PC-9 (cell line): ENCODE results near the gene WNT9B. TPM values are rescaled to one million over a fixed set of nuclear protein-coding genes. Genes with fewer than 3 reads are reported as not detected.

Source experiments
- BruUV-seq: library from RNA; stranded (reverse); fragments of 400-500 nt; replicated peaks from 2 replicates; lab custom pipeline; 2021; lab: Mats Ljungman, UMichigan
- CTCF ChIA-PET: fragments of 300-600 bp; sonication (Branson Sonifier 250); formaldehyde crosslinking; loops from one replicate; lab custom pipeline; 2022; ENCODE audit warnings: antibody characterized with exemption; lab: Charles Lee
- POLR2A ChIA-PET: fragments of 300-600 bp; sonication (Branson Sonifier 250); formaldehyde crosslinking; loops from one replicate; lab custom pipeline; 2022; ENCODE audit warnings: antibody characterized with exemption; ENCODE audit not compliant: unreplicated experiment; lab: Charles Lee
- DNase-seq, 2 experiments: peaks; one replicate each; pipeline versions ENCODE4 v3.0.0 to v3.0.0-alpha.2; 2015 to 2022; ENCODE audit warnings: mixed read lengths in 1 of 2
- H2AFZ ChIP-seq: fragments of 200-600 bp; sonication (generic); 2 replicates; pipeline ENCODE4 v1.8.1; 2017; ENCODE audit warnings: antibody characterized with exemption
- H3F3A ChIP-seq: fragments of 200-600 bp; sonication (generic); 2 replicates; pipeline ENCODE4 v1.8.1; 2017; ENCODE audit warnings: antibody characterized with exemption, mild to moderate bottlenecking, low read depth; ENCODE audit not compliant: insufficient read depth
- H3K27ac ChIP-seq: fragments of 200-600 bp; sonication (generic); 2 replicates; pipeline ENCODE4 v1.6.1; 2016; ENCODE audit warnings: mixed run types
- H3K27me3 ChIP-seq: fragments of 200-600 bp; sonication (generic); 2 replicates; pipeline ENCODE4 v1.6.1; 2016; ENCODE audit warnings: low read depth, mixed run types; ENCODE audit not compliant: insufficient read depth
- H3K36me3 ChIP-seq: fragments of 200-600 bp; sonication (generic); 2 replicates; pipeline ENCODE4 v1.6.1; 2016; ENCODE audit warnings: low read depth, mixed run types
- H3K4me1 ChIP-seq: fragments of 200-600 bp; sonication (generic); replicated peaks from 2 replicates; pipeline ENCODE4 v1.6.1; 2016; ENCODE audit warnings: mixed run types; ENCODE audit not compliant: insufficient read depth
- H3K4me2 ChIP-seq: fragments of 200-600 bp; sonication (generic); 2 replicates; pipeline ENCODE4 v1.6.1; 2017; ENCODE audit warnings: mixed run types
- H3K4me3 ChIP-seq: fragments of 200-600 bp; sonication (generic); 2 replicates; pipeline ENCODE4 v1.6.1; 2016; ENCODE audit warnings: mixed run types
- H3K79me2 ChIP-seq: fragments of 200-600 bp; sonication (generic); 2 replicates; pipeline ENCODE4 v1.6.1; 2017; ENCODE audit warnings: low read depth, mixed run types
- H3K9me2 ChIP-seq: fragments of 200-600 bp; sonication (generic); 2 replicates; pipeline ENCODE4 v1.8.1; 2017; ENCODE audit warnings: mild to moderate bottlenecking; ENCODE audit not compliant: insufficient read depth
- H3K9me3 ChIP-seq: fragments of 200-600 bp; sonication (generic); 2 replicates; pipeline ENCODE4 v1.8.1; 2016; ENCODE audit warnings: low read depth; ENCODE audit not compliant: insufficient read depth
- H4K20me1 ChIP-seq: fragments of 200-600 bp; sonication (generic); 2 replicates; pipeline ENCODE4 v1.8.1; 2017; ENCODE audit not compliant: insufficient read depth
- EZH2 ChIP-seq: fragments of 200-600 bp; sonication (generic); IDR thresholded peaks from 2 replicates; pipeline ENCODE4 v1.8.0; 2017; ENCODE audit warnings: antibody characterized with exemption, low read depth
- intact Hi-C: fragments of 100-400 bp; cut with micrococcal nuclease; formaldehyde crosslinking; loops from one replicate; pipeline ENCODE4 v1.10.0; 2022; ENCODE audit not compliant: unreplicated experiment
- total RNA-seq: library from RNA; stranded (reverse); gene quantifications from 2 replicates; pipeline ENCODE4 v1.2.3, GENCODE V29; 2021
- TF ChIP-seq, protein P1 (sequence below): fragments of 200-600 bp; sonication (generic); conservative IDR thresholded peaks from 2 replicates; pipeline ENCODE4 v1.6.1; 2017; ENCODE audit warnings: mixed run types, antibody characterized with exemption, mild to moderate bottlenecking, moderate library complexity

The WNT9B gene
- total RNA-seq, 1 experiment from 2014 or later: not detected

DNA sequence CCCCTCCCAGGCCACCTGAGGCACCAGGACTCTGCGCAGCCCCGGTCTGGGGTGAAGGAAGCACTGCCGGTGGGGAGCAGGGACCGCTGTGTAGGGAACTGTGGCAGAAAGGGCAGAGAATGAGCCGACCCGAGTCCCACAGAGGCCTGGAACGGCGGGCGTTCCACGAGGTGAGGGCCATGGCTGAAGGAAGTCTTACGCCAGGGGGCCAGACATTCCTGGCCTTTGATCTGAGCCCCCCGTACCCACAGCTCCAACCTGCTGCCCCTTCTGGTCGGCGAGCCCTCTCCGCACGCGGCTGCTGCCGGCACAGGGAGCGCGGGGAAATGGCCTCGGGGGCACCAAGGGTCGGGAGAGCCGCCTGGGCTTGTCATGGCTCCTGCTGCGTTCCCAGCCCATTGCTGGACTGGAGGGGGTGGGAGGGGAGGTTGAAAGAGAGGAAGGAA lies 31.5 kb upstream of the WNT9B start:
- POLR2A ChIA-PET: no interaction called here
- Histone ChIP-seq H3K4me2 (no peak overlapping the region), H3K27me3 (peaks cover 14% of the 10 kb centered on the region; the same call in 1 of the 2 replicates), H3K4me1 (peaks cover 15% of the 10 kb centered on the region), H3K79me2 (no peaks in the 10 kb centered on the region), H3K4me3 (no peak overlapping the region), H3K9me3 (no peaks in the 10 kb centered on the region), H2AFZ (no peak overlapping the region), H3K36me3 (no peaks in the 10 kb centered on the region), H3F3A (no peaks in the 10 kb centered on the region), H4K20me1 (no peaks in the 10 kb centered on the region), H3K9me2 (no peaks in the 10 kb centered on the region), H3K27ac (no peak overlapping the region)
- no peak for DNase-seq
- TF ChIP-seq EZH2: no peak
- TF ChIP-seq, protein P1, sequence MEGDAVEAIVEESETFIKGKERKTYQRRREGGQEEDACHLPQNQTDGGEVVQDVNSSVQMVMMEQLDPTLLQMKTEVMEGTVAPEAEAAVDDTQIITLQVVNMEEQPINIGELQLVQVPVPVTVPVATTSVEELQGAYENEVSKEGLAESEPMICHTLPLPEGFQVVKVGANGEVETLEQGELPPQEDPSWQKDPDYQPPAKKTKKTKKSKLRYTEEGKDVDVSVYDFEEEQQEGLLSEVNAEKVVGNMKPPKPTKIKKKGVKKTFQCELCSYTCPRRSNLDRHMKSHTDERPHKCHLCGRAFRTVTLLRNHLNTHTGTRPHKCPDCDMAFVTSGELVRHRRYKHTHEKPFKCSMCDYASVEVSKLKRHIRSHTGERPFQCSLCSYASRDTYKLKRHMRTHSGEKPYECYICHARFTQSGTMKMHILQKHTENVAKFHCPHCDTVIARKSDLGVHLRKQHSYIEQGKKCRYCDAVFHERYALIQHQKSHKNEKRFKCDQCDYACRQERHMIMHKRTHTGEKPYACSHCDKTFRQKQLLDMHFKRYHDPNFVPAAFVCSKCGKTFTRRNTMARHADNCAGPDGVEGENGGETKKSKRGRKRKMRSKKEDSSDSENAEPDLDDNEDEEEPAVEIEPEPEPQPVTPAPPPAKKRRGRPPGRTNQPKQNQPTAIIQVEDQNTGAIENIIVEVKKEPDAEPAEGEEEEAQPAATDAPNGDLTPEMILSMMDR: no peak
- intact Hi-C loops: loop anchor here (5.0 kb wide), 1 partner anchor 48 kb away; no protein-coding TSS in a partner anchor
- CTCF ChIA-PET: interaction anchor here (0.6 kb wide), 1 partner anchor 797 kb away, joined by 5 read pairs; no protein-coding TSS in a partner anchor
- no TSS peak for BruUV-seq

DNA sequence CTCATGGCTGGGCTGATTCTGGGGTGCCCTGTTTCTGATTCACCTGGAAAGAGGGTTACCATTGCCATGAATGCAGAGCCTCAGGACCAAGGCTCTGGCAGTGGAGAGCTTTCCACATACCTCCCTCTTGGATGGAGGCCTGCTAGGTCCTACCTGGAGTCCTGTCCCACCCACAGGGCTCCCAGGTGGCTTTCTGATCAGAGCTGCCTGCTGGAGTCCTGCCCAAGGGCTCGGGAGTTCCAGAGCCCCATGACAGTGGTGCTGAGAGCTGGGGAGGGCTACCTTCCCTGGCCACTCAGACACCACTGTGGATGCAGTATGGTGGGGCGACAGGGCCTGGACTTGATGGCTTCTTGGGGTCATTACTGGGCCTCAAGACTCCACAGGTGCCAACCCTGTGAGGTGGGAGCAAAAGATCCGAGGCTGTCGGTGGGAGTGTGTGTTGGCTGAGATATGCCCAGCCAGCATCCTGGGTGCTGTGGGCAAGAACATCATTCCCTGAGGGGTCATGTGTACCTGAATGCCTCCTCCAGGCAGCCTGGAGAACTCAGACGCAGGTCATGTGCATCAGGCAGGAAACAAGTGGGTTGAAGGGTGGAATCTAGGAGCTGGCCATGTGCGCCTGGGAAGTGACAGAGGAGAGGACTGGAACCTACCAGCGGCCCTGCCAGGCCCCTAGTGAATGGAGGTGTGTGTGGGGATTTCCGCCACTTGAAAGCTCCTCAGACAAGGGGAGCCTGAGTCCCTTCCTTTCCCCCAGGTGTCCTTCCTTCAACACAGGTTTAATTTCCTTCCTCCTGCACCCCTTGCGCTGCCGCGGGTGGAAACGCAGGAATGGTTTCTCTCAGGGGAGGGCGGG lies 30.6 kb upstream of the WNT9B start:
- intact Hi-C loops: no loop called here
- Histone ChIP-seq H3K4me2 (no peak overlapping the region), H3K9me3 (no peaks in the 10 kb centered on the region), H3K4me1 (peaks cover 8% of the 10 kb centered on the region), H3K79me2 (no peaks in the 10 kb centered on the region), H3K4me3 (no peak overlapping the region), H3F3A (no peaks in the 10 kb centered on the region), H3K9me2 (no peaks in the 10 kb centered on the region), H4K20me1 (no peaks in the 10 kb centered on the region), H2AFZ (no peak overlapping the region), H3K27me3 (peaks cover 14% of the 10 kb centered on the region; the same call in 1 of the 2 replicates), H3K36me3 (no peaks in the 10 kb centered on the region), H3K27ac (no peak overlapping the region)
- CTCF ChIA-PET: interaction anchor here (0.6 kb wide), 1 partner anchor 15 kb away, joined by 3 read pairs; no protein-coding TSS in a partner anchor
- no peak for TF ChIP-seq EZH2
- TF ChIP-seq, protein P1: no peak
- DNase-seq: no peak
- POLR2A ChIA-PET: no interaction called here
- BruUV-seq: no TSS peak

DNA sequence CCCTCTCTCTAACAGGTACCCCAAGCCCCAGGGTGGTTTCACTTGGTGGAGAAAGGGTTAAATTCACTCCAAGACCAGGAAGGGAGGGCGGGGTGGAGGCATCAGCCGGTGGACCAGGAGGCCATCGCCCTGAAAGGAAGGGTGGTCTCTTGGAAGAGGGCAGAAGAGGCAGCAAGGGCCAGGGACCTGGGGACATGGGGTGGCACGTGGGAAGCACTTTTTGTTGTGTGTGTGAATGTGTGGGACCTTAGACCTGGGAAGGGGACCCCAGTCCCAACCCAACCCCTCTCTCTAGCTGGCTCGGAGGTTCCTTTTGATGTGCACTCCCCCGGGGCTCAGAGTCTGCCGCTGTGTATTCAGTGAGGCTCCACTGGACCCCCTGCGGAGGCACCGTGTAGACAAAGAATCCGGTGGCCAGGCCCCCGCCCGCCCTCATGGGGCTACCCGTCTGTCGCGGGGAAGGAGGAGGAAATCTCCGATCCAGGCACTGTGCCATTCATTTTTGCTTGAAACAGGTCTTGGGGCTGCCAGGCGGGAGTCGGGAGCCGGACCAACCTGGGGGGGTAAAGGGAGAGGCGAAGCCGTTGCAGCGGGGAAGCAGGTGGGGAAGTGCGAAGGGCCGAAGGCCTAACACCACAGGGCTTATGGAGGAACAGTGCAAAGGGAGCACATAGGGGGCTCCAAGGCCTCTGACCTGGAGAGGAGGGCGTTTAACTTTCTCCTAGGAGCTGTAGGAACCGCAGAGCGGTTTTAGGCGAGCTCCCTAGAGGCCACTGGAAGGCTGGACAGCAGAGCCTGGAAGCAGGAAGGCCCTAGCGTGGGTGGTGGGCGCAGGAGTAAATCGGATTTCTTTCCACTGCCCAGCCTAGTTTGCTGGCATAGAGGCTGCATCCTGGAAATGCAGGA lies 29.6 kb upstream of the WNT9B start:
- no peaks in the 10 kb centered on the region for H3F3A ChIP-seq
- no peak overlapping the region for H3K27ac ChIP-seq
- H3K9me3 ChIP-seq: no peaks in the 10 kb centered on the region
- no peak for DNase-seq
- TF ChIP-seq, protein P1: no peak
- no peak for TF ChIP-seq EZH2
- CTCF ChIA-PET: no interaction called here
- H3K4me1 ChIP-seq: peaks cover 8% of the 10 kb centered on the region; the same call in 1 of the 2 replicates
- intact Hi-C loops: no loop called here
- H2AFZ ChIP-seq: no peak overlapping the region
- no peak overlapping the region for H3K4me2 ChIP-seq
- POLR2A ChIA-PET: no interaction called here
- H3K9me2 ChIP-seq: no peaks in the 10 kb centered on the region
- H3K27me3 ChIP-seq: peaks cover 14% of the 10 kb centered on the region; the same call in 1 of the 2 replicates
- no peak overlapping the region for H3K4me3 ChIP-seq
- H3K79me2 ChIP-seq: no peaks in the 10 kb centered on the region
- BruUV-seq: no TSS peak
- H4K20me1 ChIP-seq: no peaks in the 10 kb centered on the region
- H3K36me3 ChIP-seq: no peaks in the 10 kb centered on the region
